Measurements from ENCODE around the gene FGD4.

The FGD4 gene

GRCh38 chr12:32502693-32503502 lies 103.5 kb downstream of the FGD4 start:
- no peaks in the 10 kb centered on the region for H3K9me2 ChIP-seq (replicated peaks; ENCODE audit: low read depth, low read length)
- no peaks in the 10 kb centered on the region for H3K27me3 ChIP-seq (ENCODE audit: insufficient read depth, low read length, poor library complexity, severe bottlenecking)
- TF ChIP-seq, protein P1, sequence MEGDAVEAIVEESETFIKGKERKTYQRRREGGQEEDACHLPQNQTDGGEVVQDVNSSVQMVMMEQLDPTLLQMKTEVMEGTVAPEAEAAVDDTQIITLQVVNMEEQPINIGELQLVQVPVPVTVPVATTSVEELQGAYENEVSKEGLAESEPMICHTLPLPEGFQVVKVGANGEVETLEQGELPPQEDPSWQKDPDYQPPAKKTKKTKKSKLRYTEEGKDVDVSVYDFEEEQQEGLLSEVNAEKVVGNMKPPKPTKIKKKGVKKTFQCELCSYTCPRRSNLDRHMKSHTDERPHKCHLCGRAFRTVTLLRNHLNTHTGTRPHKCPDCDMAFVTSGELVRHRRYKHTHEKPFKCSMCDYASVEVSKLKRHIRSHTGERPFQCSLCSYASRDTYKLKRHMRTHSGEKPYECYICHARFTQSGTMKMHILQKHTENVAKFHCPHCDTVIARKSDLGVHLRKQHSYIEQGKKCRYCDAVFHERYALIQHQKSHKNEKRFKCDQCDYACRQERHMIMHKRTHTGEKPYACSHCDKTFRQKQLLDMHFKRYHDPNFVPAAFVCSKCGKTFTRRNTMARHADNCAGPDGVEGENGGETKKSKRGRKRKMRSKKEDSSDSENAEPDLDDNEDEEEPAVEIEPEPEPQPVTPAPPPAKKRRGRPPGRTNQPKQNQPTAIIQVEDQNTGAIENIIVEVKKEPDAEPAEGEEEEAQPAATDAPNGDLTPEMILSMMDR (conservative IDR thresholded peaks at IDR 0.05; ENCODE audit: low read length): no peak
- TF ChIP-seq EZH2phosphoT487 (IDR thresholded peaks at IDR 0.05; ENCODE audit: borderline replicate concordance): no peak
- H3K79me2 ChIP-seq (ENCODE audit: insufficient read depth, low read length): no peaks in the 10 kb centered on the region
- no peak overlapping the region for H3K4me2 ChIP-seq (ENCODE audit: low read depth, low read length, poor library complexity, severe bottlenecking)
- H2AFZ ChIP-seq (ENCODE audit: low read length): peak overlapping the region; percentile 67
- H3K4me3 ChIP-seq (ENCODE audit: low read length, poor library complexity, severe bottlenecking): no peak overlapping the region
- no peaks in the 10 kb centered on the region for H3K36me3 ChIP-seq (ENCODE audit: insufficient read depth, low read length)
- peaks cover 14% of the 10 kb centered on the region for H3K4me1 ChIP-seq (ENCODE audit: insufficient read depth, low read length, poor library complexity, severe bottlenecking)
- no peaks in the 10 kb centered on the region for H3F3A ChIP-seq (ENCODE audit: low read depth)
- H3K9ac ChIP-seq (ENCODE audit: low read depth, low read length, poor library complexity, severe bottlenecking): no peak overlapping the region
- H3K9me3 ChIP-seq (ENCODE audit: insufficient read depth, low read depth, low read length): no peaks in the 10 kb centered on the region
- no peaks in the 10 kb centered on the region for H4K20me1 ChIP-seq (ENCODE audit: insufficient read depth, low read length, poor library complexity, severe bottlenecking)

DNA sequence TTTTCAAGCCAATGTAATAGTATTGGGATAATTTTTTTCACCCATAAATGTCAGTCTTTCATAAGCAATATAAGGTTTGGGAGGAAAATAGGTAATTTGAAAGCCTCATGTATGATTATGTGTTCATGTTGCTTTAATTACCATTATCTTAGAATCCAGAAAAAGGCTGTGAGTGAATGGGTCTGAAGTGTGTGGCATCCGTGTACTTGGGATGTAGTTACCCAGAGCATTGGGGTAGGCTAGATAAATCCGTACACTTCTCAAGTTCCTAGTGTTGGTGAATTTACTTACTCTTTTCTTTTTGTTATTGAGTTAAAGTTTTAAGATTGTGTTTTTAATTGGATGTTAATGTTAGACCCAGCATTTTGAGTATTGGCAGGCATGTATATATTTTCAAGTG lies 104.4 kb downstream of the FGD4 start:
- Histone ChIP-seq H3K9me3 (ENCODE audit: insufficient read depth, low read depth, low read length) (no peaks in the 10 kb centered on the region), H3K79me2 (ENCODE audit: insufficient read depth, low read length) (no peaks in the 10 kb centered on the region), H3K9ac (ENCODE audit: low read depth, low read length, poor library complexity, severe bottlenecking) (no peak overlapping the region), H4K20me1 (ENCODE audit: insufficient read depth, low read length, poor library complexity, severe bottlenecking) (no peaks in the 10 kb centered on the region), H3K4me2 (ENCODE audit: low read depth, low read length, poor library complexity, severe bottlenecking) (no peak overlapping the region), H2AFZ (ENCODE audit: low read length) (no peak overlapping the region), H3K4me1 (ENCODE audit: insufficient read depth, low read length, poor library complexity, severe bottlenecking) (peaks cover 14% of the 10 kb centered on the region), H3K9me2 (replicated peaks; ENCODE audit: low read depth, low read length) (no peaks in the 10 kb centered on the region), H3F3A (ENCODE audit: low read depth) (no peaks in the 10 kb centered on the region), H3K36me3 (ENCODE audit: insufficient read depth, low read length) (no peaks in the 10 kb centered on the region), H3K4me3 (ENCODE audit: low read length, poor library complexity, severe bottlenecking) (no peak overlapping the region), H3K27me3 (ENCODE audit: insufficient read depth, low read length, poor library complexity, severe bottlenecking) (no peaks in the 10 kb centered on the region)
- TF ChIP-seq, protein P1 (conservative IDR thresholded peaks at IDR 0.05; ENCODE audit: low read length): no peak
- TF ChIP-seq EZH2phosphoT487 (IDR thresholded peaks at IDR 0.05; ENCODE audit: borderline replicate concordance): no peak

- Histone ChIP-seq H3K79me2 (ENCODE audit: insufficient read depth, low read length) (no peaks in the 10 kb centered on the region), H3F3A (ENCODE audit: low read depth) (no peaks in the 10 kb centered on the region), H3K4me2 (ENCODE audit: low read depth, low read length, poor library complexity, severe bottlenecking) (no peak overlapping the region), H3K4me1 (ENCODE audit: insufficient read depth, low read length, poor library complexity, severe bottlenecking) (peaks cover 14% of the 10 kb centered on the region), H3K36me3 (ENCODE audit: insufficient read depth, low read length) (no peaks in the 10 kb centered on the region), H3K9me3 (ENCODE audit: insufficient read depth, low read depth, low read length) (no peaks in the 10 kb centered on the region), H3K9ac (ENCODE audit: low read depth, low read length, poor library complexity, severe bottlenecking) (no peak overlapping the region), H3K27me3 (ENCODE audit: insufficient read depth, low read length, poor library complexity, severe bottlenecking) (no peaks in the 10 kb centered on the region), H2AFZ (ENCODE audit: low read length) (0 out of 2 replicates have a peak overlapping the region, but pooled peaks have one; percentile 4), H3K4me3 (ENCODE audit: low read length, poor library complexity, severe bottlenecking) (no peak overlapping the region), H3K9me2 (replicated peaks; ENCODE audit: low read depth, low read length) (no peaks in the 10 kb centered on the region), H4K20me1 (ENCODE audit: insufficient read depth, low read length, poor library complexity, severe bottlenecking) (no peaks in the 10 kb centered on the region)
- TF ChIP-seq EZH2phosphoT487 (IDR thresholded peaks at IDR 0.05; ENCODE audit: borderline replicate concordance): no peak
- TF ChIP-seq, protein P1 (conservative IDR thresholded peaks at IDR 0.05; ENCODE audit: low read length): no peak
These were observed 105.2 kb downstream of the FGD4 start for GRCh38 chr12:32504591-32504990.
